Suprapubic skin (tissue), 3 donors: ENCODE measurements around the gene ITGA4.

Experiments used
- POLR2A ChIP-seq, 2 donors: fragments of 450-650 bp; IDR thresholded peaks; one replicate each; pipeline ENCODE4 v1.6.1; 2017; ENCODE audit warnings: antibody characterized with exemption in 2 of 2, mild to moderate bottlenecking in 2 of 2, moderate library complexity in 2 of 2
- TF ChIP-seq, protein P1 (sequence below), 2 donors: fragments of 200-600 bp in 1 of 2; fragments of 450-650 bp in 1 of 2; sonication (generic) in 1 of 2; IDR thresholded peaks; one replicate each; pipeline ENCODE4 v1.5.1; 2016 to 2019; ENCODE audit warnings: antibody characterized with exemption in 2 of 2, mild to moderate bottlenecking in 1 of 2, moderate library complexity in 1 of 2

DNA sequence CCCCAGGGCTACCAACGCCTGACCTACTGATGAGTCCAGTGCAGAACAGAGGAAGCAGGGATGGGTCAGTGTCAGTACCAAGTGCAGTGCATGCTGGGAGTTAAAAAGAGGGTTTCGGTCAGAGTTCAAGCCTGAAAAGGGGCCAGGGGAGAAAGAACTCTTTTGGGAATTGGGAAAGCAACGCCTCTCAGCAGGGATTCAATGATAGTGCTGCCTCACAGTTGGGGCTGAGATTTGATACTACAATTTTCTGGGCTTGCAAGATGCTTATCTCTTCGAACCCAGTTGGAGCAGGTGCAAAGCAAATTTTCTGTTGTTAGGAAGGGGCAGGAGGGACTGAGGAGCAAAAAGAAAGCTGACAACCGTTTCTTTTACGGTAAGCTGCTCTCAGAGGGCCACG is 117.1 kb downstream of the ITGA4 start:
- TF ChIP-seq, protein P1, sequence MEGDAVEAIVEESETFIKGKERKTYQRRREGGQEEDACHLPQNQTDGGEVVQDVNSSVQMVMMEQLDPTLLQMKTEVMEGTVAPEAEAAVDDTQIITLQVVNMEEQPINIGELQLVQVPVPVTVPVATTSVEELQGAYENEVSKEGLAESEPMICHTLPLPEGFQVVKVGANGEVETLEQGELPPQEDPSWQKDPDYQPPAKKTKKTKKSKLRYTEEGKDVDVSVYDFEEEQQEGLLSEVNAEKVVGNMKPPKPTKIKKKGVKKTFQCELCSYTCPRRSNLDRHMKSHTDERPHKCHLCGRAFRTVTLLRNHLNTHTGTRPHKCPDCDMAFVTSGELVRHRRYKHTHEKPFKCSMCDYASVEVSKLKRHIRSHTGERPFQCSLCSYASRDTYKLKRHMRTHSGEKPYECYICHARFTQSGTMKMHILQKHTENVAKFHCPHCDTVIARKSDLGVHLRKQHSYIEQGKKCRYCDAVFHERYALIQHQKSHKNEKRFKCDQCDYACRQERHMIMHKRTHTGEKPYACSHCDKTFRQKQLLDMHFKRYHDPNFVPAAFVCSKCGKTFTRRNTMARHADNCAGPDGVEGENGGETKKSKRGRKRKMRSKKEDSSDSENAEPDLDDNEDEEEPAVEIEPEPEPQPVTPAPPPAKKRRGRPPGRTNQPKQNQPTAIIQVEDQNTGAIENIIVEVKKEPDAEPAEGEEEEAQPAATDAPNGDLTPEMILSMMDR (IDR thresholded peaks at IDR 0.05) = no peak
- no peak for TF ChIP-seq POLR2A (IDR thresholded peaks at IDR 0.05)
